Mucosa of gallbladder (tissue), 1 donor: ENCODE measurements around the gene USHBP1. TPM values are rescaled to one million over a fixed set of nuclear protein-coding genes. Genes with fewer than 3 reads are reported as not detected.
A peak's percentile ranks its signal among the peaks of the same experiment; 100 is the strongest.

Source experiments
- DNase-seq: peaks from one replicate; pipeline ENCODE4 v3.0.0-alpha.2; 2020; ENCODE audit warnings: low spot score
- total RNA-seq: library from RNA; stranded (reverse); gene quantifications from one replicate; pipeline ENCODE4 v1.2.1, GENCODE V29; 2021
- donor health status: DM: no; HTN: no; CAD: no.

The USHBP1 gene
- total RNA-seq, 1 donor from 2014 or later = 4.3 TPM

- no peak for DNase-seq
Observed at GRCh38 chr19:17263712-17264640, 569 bp downstream of the USHBP1 start.

GRCh38 chr19:17262557-17262956 is 2.0 kb downstream of the USHBP1 start:
- no peak for DNase-seq

GRCh38 chr19:17260842-17261325 is 3.7 kb downstream of the USHBP1 start:
- DNase-seq = peak; percentile 82

- no peak for DNase-seq
Observed at GRCh38 chr19:17259934-17260333, 4.6 kb downstream of the USHBP1 start.

- no peak for DNase-seq
Observed at GRCh38 chr19:17259118-17259780, 5.3 kb downstream of the USHBP1 start.

GRCh38 chr19:17256130-17256529 is 8.4 kb downstream of the USHBP1 start:
- DNase-seq = no peak

- no peak for DNase-seq
Observed at GRCh38 chr19:17255150-17255621, 9.4 kb downstream of the USHBP1 start.

GRCh38 chr19:17254636-17255035 is 9.9 kb downstream of the USHBP1 start:
- DNase-seq = no peak

GRCh38 chr19:17249887-17250548 is 14.5 kb downstream of the USHBP1 start:
- no peak for DNase-seq

GRCh38 chr19:17248011-17248776 is 16.4 kb downstream of the USHBP1 start:
- DNase-seq = no peak

GRCh38 chr19:17246681-17247425 is 17.7 kb downstream of the USHBP1 start:
- peak; percentile 25 for DNase-seq

GRCh38 chr19:17245535-17245984 is 19.0 kb downstream of the USHBP1 start, which contains the start of gene NR2F6:
Gene NR2F6 (minus strand): TSS chr19:17245919. CDS start chr19:17245220, 699 bp downstream.
- no peak for DNase-seq

GRCh38 chr19:17244618-17245534 is 19.7 kb downstream of the USHBP1 start:
- peak; percentile 31 for DNase-seq

GRCh38 chr19:17243830-17244617 is 20.5 kb downstream of the USHBP1 start:
- peak; percentile 44 for DNase-seq

- DNase-seq = no peak
Observed at GRCh38 chr19:17243211-17243829, 21.2 kb downstream of the USHBP1 start.

- DNase-seq = no peak
Observed at GRCh38 chr19:17242431-17243208, 21.9 kb downstream of the USHBP1 start.

- DNase-seq = no peak
Observed at GRCh38 chr19:17240826-17241399, 23.6 kb downstream of the USHBP1 start.
